Measurements from ENCODE around the gene ASTN2.
"Not testable (repeated sequence)": the region's sequence is repeated elsewhere in the genome, so short reads cannot be mapped to it uniquely, and the experiment has no call there.

- not testable (repeated sequence) for TF ChIP-seq CTCF (conservative IDR thresholded peaks at IDR 0.05; ENCODE audit: low read length); EZH2phosphoT487 (IDR thresholded peaks at IDR 0.05; ENCODE audit: borderline replicate concordance, low read depth, low read length)
These were observed 584.5 kb downstream of the ASTN2 start for GRCh38 chr9:116830321-116830720.
